Activated naive CD8-positive, alpha-beta T cell treated with anti-CD3 and anti-CD28 coated beads, Interleukin-2, amount 10 ng/mL, durations not matched to agents 7 days and 5 days (primary cell): ENCODE measurements around the gene SFPQ. TPM values are rescaled to one million over a fixed set of nuclear protein-coding genes. Genes with fewer than 3 reads are reported as not detected.

Experiments
- ATAC-seq: fragments of 150-1000 bp; cut with Tn5 transposase; one replicate; pipeline ENCODE4 v1.10.0; 2021; ENCODE audit warnings: low read depth, moderate library complexity
- POLR2A ChIA-PET: fragments of 350-600 bp; sonication (Branson Sonifier 250); formaldehyde crosslinking; loops from one replicate; lab custom pipeline; 2021; ENCODE audit warnings: antibody characterized with exemption; lab: Charles Lee
- DNase-seq: peaks from one replicate; pipeline ENCODE4 v3.0.0; 2021
- H3K27ac Mint-ChIP-seq: one replicate; pipeline ENCODE4 v1.8.0; 2022; ENCODE audit warnings: mild to moderate bottlenecking, mixed read lengths
- H3K27me3 Mint-ChIP-seq: one replicate; pipeline ENCODE4 v1.8.0; 2022; ENCODE audit warnings: mild to moderate bottlenecking, moderate library complexity, mixed read lengths
- H3K36me3 Mint-ChIP-seq: one replicate; pipeline ENCODE4 v1.8.0; 2021; ENCODE audit warnings: mild to moderate bottlenecking, mixed read lengths
- H3K4me1 Mint-ChIP-seq: one replicate; pipeline ENCODE4 v1.8.0; 2021; ENCODE audit warnings: mixed read lengths
- H3K4me3 Mint-ChIP-seq: one replicate; pipeline ENCODE4 v1.8.0; 2022; ENCODE audit warnings: mild to moderate bottlenecking, moderate library complexity, mixed read lengths
- H3K9me3 Mint-ChIP-seq: one replicate; pipeline ENCODE4 v1.8.0; 2021; ENCODE audit warnings: mixed read lengths
- total RNA-seq, 2 experiments: library from RNA; stranded (reverse); gene quantifications; one replicate each; pipeline ENCODE4 v1.2.3, GENCODE V29; 2021

The SFPQ gene
- total RNA-seq, 2 experiments from 2014 or later, result 338 to 348 TPM

DNA sequence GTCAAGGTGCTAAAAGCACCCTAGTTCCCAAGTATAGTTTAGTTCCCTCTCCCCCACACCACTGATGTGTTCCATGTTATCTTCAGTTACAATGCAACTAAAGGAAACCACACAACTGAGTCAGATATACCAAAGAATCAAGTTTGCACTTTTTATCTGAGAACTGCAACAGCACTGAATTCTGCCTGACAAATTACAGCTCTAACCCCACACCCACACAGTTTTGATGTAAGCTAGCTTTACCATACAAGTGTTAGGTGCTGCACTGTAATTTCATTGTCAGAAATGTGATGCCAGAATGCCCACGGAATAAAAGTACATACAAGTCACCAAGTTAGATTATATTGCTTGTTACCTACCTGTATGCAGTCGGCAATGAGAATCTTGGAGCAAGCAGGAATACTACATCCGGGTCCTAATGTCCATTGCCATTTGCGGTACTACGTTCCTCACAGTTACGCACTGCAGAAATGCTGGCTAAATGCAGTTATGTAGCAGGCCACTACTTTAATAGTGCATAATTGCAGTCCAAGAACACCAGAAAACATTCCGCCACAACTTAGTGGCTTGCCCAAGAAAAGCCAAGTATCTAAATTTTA, 12.1 kb downstream of the SFPQ start:
- Mint-ChIP-seq H3K36me3 (peaks cover 56% of the 10 kb centered on the region), H3K27ac (no peak overlapping the region), H3K27me3 (no peaks in the 10 kb centered on the region), H3K4me3 (no peak overlapping the region), H3K9me3 (no peaks in the 10 kb centered on the region), H3K4me1 (peaks cover 47% of the 10 kb centered on the region)
- POLR2A ChIA-PET, result interaction anchor here (0.8 to 1.8 kb wide), 3 partner anchors 8 to 196 kb away, joined by 3 to 9 read pairs (median 3); partner anchors contain the start of genes SFPQ and TMEM35B
- no peak for DNase-seq
- ATAC-seq, result peak; percentile 17

DNA sequence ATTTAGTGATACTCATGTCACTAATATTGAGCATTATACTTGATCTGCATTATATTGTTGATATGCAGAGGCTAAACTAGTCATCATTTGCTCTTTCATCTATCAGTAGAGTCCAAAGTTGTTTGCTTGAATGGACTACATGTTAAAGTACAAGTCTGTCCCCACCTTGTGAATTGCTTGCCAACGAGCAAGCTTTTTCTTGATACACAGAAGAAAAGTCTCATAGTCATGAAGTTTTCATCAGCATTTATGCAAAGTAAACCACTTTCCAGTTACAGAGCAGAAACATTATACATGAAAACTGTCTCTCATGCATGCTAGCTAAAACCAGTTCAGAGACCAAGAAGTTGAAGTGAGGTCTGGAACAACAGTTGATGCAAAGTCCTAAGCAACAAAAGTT, 13.0 kb downstream of the SFPQ start:
- no peak for DNase-seq
- peaks cover 40% of the 10 kb centered on the region for H3K4me1 Mint-ChIP-seq
- peak overlapping the region; percentile 6 for H3K4me3 Mint-ChIP-seq
- POLR2A ChIA-PET, result interaction anchor here (0.8 to 1.8 kb wide), 3 partner anchors 9 to 195 kb away, joined by 3 to 9 read pairs (median 3); partner anchors contain the start of genes SFPQ and TMEM35B
- H3K36me3 Mint-ChIP-seq, result peaks cover 54% of the 10 kb centered on the region
- H3K9me3 Mint-ChIP-seq, result no peaks in the 10 kb centered on the region
- H3K27me3 Mint-ChIP-seq, result no peaks in the 10 kb centered on the region
- H3K27ac Mint-ChIP-seq, result peak overlapping the region; percentile 5
- ATAC-seq, result no peak

DNA sequence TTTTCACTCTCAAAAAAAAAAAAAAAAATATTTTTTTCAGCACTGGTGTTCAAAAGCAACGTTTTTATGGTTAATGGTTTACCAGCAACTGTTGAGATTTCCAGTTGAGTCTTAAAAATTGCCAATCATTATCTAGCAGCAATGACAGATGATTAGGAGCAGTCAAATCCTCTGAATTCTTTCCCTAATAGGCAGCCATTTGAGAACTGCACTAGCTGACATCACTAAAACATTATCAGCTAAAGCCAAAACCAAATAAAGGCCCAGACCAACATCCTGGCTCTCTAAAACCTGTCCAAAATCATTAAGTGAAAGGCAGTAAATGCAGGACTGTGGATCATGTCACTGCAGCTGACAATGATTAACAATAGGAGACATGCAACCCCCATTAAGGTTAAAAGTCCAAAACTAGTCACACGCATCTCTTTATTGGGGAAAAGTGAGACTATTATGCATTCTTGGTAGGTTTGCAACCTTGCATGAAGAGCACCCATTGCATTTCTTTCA, 14.0 kb downstream of the SFPQ start:
- Mint-ChIP-seq H3K36me3 (peaks cover 48% of the 10 kb centered on the region), H3K4me1 (peaks cover 32% of the 10 kb centered on the region), H3K9me3 (no peaks in the 10 kb centered on the region), H3K27ac (no peak overlapping the region), H3K4me3 (no peak overlapping the region), H3K27me3 (no peaks in the 10 kb centered on the region)
- POLR2A ChIA-PET, result interaction anchor here (0.7 to 1.8 kb wide), 2 partner anchors 10 to 188 kb away, joined by 4 to 9 read pairs; no protein-coding TSS in a partner anchor
- no peak for DNase-seq
- ATAC-seq, result no peak

DNA sequence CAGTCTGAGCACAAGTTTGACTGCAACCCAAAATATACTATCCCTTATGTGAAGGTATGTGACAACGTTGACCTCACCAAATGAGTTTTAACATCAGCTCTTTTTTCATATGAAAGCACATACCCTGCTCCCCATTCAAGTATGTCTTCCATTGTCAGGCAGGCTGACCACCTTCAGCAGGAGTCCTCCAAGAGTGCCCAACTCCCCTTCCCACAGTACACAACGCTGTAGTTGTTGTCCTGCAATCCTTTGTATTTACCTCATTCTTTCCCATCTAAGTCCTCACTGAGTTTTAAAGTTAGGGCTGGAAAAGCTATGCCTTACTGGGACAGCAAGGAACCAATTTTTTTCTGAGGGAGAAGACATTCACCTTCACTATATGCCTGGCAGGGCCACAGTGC, 14.7 kb downstream of the SFPQ start:
- no peaks in the 10 kb centered on the region for H3K27me3 Mint-ChIP-seq
- H3K4me1 Mint-ChIP-seq, result peaks cover 29% of the 10 kb centered on the region

DNA sequence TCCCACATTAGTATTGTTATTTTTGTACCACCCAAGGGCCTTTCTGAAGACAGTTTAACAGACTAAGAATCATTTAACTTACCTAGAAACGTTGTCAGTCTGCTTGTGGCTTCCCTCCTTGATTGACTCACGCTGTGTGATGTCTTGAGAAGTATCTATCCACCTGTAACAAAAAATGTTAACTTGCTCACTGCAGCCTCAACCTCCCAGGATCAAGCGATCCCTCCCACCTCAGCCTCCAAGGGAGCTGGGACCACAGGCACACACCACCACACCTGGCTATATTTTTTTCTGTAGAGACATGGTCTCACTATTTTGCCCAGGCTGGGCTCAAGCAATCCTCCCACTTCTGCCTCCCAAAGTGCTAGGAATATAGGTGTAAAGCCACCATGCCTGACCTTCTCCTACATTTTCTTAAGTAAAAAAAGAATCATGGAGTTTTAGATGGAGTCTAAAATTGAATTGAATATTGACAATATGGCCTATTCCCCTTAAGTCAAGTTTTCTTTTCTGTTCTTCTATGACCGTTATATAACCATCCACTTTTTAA, 15.6 kb downstream of the SFPQ start:
- DNase-seq (no peak), ATAC-seq (peak; percentile 16)
- no peaks in the 10 kb centered on the region for H3K27me3 Mint-ChIP-seq
- no peak overlapping the region for H3K27ac Mint-ChIP-seq
- H3K36me3 Mint-ChIP-seq, result peaks cover 40% of the 10 kb centered on the region
- no peaks in the 10 kb centered on the region for H3K9me3 Mint-ChIP-seq
- peaks cover 27% of the 10 kb centered on the region for H3K4me1 Mint-ChIP-seq
- POLR2A ChIA-PET, result no interaction called here
- H3K4me3 Mint-ChIP-seq, result no peak overlapping the region

More for the DNA sequence above, 14.7 kb downstream of the SFPQ start:
- no peaks in the 10 kb centered on the region for H3K9me3 Mint-ChIP-seq
- DNase-seq (no peak), ATAC-seq (no peak)
- no peak overlapping the region for H3K4me3 Mint-ChIP-seq
- H3K36me3 Mint-ChIP-seq, result peaks cover 44% of the 10 kb centered on the region
- POLR2A ChIA-PET, result no interaction called here
- no peak overlapping the region for H3K27ac Mint-ChIP-seq

DNA sequence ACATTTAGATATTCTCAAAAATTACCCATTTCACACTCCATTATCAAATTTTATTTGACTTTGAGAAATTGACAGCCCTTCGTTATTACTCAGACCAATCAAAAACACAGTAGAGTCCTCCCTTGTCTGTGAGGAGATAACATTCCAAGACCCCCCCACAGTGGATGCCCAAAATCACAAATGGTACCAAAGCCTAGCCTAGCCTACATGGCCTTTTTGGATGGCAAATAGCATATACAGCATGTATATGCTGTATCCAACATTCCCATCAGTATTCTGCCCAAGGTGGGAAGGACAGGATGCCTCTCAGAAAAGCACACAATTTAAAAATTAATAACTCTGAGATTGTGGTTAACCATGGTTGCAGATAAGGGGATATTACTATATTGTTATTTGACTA, 17.3 kb downstream of the SFPQ start:
- H3K36me3 Mint-ChIP-seq, result peaks cover 29% of the 10 kb centered on the region

DNA sequence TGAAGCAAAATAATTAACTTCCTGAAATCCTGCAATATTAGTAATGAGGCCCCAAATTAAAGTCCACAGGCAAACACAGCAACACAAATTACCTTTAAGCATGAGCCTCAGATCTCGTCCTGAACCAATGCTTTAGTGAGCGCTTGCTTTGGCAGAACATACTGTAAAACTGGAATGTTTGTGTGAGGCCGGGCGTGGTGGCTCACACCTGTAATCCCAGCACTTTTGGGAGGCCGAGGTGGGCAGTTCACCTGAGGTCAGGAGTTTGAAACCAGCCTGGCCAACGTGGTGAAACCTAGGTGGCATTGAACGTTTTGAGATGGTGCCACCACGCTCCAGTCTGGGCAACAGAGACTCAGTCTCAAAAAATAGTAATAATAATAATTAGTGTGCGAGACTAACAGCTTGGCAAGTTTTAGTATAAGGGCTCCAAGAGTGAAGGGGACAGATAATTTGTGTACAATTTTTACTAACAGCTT, 17.8 kb downstream of the SFPQ start:
- DNase-seq, result no peak
- H3K27ac Mint-ChIP-seq, result no peak overlapping the region
- H3K27me3 Mint-ChIP-seq, result no peaks in the 10 kb centered on the region
- ATAC-seq, result no peak
- peaks cover 12% of the 10 kb centered on the region for H3K4me1 Mint-ChIP-seq
- peaks cover 25% of the 10 kb centered on the region for H3K36me3 Mint-ChIP-seq
- POLR2A ChIA-PET, result interaction anchor here (1.1 kb wide), 1 partner anchor 18 kb away, joined by 4 read pairs; the partner anchor contains the start of gene SFPQ
- no peaks in the 10 kb centered on the region for H3K9me3 Mint-ChIP-seq
- no peak overlapping the region for H3K4me3 Mint-ChIP-seq

More for the DNA sequence above, 17.3 kb downstream of the SFPQ start:
- DNase-seq (no peak), ATAC-seq (no peak)
- Mint-ChIP-seq H3K27me3 (no peaks in the 10 kb centered on the region), H3K9me3 (no peaks in the 10 kb centered on the region), H3K4me1 (peaks cover 13% of the 10 kb centered on the region), H3K27ac (no peak overlapping the region), H3K4me3 (no peak overlapping the region)
- POLR2A ChIA-PET, result interaction anchor here (1.1 kb wide), 1 partner anchor 17 kb away, joined by 4 read pairs; the partner anchor contains the start of gene SFPQ

DNA sequence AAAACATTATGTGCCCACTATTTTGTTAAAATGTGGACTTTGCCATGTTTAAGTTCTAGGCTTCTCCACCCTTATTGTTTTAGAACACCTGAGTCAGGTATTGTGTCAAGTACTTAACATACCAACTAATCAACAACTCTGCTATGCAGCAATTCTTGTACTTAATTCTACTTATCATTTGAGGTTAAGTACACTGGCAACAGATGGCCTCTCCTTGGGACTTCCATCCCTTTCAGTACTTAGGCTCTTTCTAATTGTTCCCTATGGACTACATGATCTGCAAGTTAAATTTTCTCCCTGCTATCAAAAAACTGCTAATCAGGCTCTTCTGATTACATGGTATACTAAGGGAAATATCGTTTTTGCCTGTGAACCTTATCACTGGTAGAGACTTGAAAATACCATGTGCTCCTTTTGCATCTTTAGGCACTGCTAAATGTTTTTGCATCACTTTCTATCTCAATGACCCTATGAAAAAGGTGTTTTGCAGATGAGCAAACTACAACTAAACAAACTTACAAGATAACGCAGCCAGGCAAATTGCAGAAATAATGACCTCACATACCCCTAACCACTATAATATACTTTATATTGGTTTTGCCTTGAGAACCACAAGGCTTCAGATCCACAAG, 18.9 kb downstream of the SFPQ start:
- no peak for ATAC-seq
- peaks cover 22% of the 10 kb centered on the region for H3K36me3 Mint-ChIP-seq
- no peak overlapping the region for H3K27ac Mint-ChIP-seq
- no peak overlapping the region for H3K4me3 Mint-ChIP-seq
- POLR2A ChIA-PET, result no interaction called here
- H3K27me3 Mint-ChIP-seq, result no peaks in the 10 kb centered on the region
- DNase-seq, result no peak
- H3K4me1 Mint-ChIP-seq, result peaks cover 9% of the 10 kb centered on the region
- no peaks in the 10 kb centered on the region for H3K9me3 Mint-ChIP-seq

DNA sequence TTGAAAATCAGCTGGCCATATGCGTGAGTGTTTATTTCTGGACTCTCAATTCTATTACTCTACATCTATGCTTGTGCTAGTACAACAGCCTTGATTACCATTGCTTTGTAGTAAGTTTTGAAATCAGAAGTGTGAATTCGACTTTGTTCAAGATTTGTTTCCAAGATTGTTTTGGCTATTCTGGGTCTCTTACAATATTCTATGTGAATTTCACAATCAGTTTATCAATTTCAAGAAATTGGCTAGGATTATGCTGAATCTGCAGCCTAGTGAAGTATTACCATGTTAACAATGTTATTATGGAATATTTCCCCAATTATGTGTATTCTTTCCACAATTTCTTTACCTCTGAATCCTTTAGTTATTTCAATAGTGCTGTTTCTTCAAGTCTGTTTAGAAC, 19.5 kb downstream of the SFPQ start:
- POLR2A ChIA-PET, result no interaction called here
- ATAC-seq, result no peak
- Mint-ChIP-seq H3K9me3 (no peaks in the 10 kb centered on the region), H3K4me3 (no peak overlapping the region), H3K27me3 (no peaks in the 10 kb centered on the region), H3K4me1 (peaks cover 9% of the 10 kb centered on the region), H3K27ac (no peak overlapping the region), H3K36me3 (peaks cover 22% of the 10 kb centered on the region)
- DNase-seq, result no peak

DNA sequence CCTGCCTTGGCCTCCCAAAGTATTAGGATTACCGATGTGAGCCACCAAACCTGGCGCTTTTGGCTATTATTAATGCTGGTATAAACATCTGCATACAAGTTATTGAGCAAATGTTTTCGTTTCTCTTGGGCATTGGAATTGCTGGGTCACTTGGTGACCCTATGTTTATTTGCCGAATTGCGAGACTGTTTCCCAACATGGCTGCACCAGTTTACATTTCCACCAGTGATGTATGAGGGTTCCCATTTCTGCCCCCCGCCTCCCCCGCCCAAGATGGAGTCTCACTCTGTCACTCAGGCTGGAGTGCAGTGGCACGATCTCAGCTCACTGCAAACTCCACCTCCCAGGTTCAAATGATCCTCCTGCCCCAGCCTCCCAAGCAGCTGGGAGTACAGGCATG, 20.9 kb downstream of the SFPQ start:
- Mint-ChIP-seq H3K27ac (no peak overlapping the region), H3K9me3 (no peaks in the 10 kb centered on the region), H3K4me3 (no peak overlapping the region), H3K36me3 (peaks cover 13% of the 10 kb centered on the region), H3K27me3 (no peaks in the 10 kb centered on the region), H3K4me1 (peaks cover 5% of the 10 kb centered on the region)
- POLR2A ChIA-PET, result interaction anchor here (0.8 kb wide), 1 partner anchor 14 kb away, joined by 3 read pairs; no protein-coding TSS in a partner anchor
- no peak for DNase-seq
- ATAC-seq, result no peak

DNA sequence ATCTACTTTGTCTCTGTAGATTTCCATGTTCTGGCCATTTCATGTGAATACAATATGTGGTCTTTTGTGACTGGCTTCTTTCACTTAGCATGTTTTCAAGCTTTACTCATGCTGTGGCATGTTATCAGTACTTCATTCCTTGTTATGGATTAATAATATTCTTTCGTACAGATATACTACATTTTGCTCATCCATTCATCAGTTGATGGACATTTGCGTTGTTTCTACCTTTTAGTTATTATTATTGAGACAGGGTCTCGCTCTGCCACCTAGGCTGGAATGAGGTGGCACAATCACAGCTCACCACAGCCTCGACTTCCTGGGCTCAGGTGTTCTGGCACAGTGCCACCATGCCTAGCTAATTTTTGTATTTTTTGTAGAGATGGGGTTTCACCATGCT, 21.4 kb downstream of the SFPQ start:
- no peak overlapping the region for H3K4me3 Mint-ChIP-seq
- H3K27me3 Mint-ChIP-seq, result no peaks in the 10 kb centered on the region
- POLR2A ChIA-PET, result interaction anchor here (0.8 kb wide), 1 partner anchor 14 kb away, joined by 3 read pairs; no protein-coding TSS in a partner anchor
- H3K36me3 Mint-ChIP-seq, result peaks cover 12% of the 10 kb centered on the region
- ATAC-seq, result no peak
- no peaks in the 10 kb centered on the region for H3K9me3 Mint-ChIP-seq
- peaks cover 5% of the 10 kb centered on the region for H3K4me1 Mint-ChIP-seq
- no peak for DNase-seq
- H3K27ac Mint-ChIP-seq, result no peak overlapping the region

DNA sequence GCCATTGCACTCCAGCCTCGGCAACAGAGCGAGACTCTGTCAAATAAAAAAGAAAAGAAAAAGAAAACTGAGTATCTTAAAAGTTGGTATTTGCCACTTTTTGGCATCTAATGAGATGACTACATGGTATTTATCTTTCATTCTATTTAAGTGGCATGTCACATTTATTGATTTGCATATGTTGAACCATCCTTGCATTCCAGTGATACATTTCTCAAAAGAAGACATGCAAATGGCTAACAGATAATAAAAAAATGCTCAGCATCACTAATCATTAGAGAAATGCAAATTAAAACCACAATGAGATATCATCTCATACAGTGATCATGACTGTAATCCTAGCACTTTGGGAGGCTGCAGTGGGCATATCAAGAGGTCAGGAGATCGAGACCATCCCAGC, 28.1 kb downstream of the SFPQ start:
- POLR2A ChIA-PET, result no interaction called here
- H3K4me1 Mint-ChIP-seq, result peaks cover 4% of the 10 kb centered on the region
- H3K27ac Mint-ChIP-seq, result no peak overlapping the region
- H3K36me3 Mint-ChIP-seq, result peaks cover 8% of the 10 kb centered on the region
- DNase-seq (no peak), ATAC-seq (no peak)
- peaks cover 3% of the 10 kb centered on the region for H3K9me3 Mint-ChIP-seq
- no peaks in the 10 kb centered on the region for H3K27me3 Mint-ChIP-seq
- H3K4me3 Mint-ChIP-seq, result no peak overlapping the region

DNA sequence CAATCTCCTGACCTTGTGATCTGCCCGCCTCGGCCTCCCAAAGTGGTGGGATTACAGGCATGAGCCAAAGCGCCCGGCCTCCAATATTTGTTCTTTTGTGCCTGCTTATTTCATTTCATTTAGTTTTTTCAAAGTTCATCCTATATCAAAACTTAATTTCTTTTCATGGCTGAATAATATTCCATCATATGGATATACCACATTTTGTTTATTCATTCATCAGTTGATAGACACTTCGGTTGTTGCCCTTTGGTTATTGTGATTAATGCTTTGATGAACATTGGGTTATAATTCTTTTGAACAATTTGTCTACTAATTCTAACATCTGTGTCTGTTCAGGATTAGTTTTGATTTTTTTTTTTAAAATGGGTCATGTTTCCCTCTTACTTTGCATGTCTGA, 41.7 kb downstream of the SFPQ start:
- Mint-ChIP-seq H3K4me1 (peaks cover 2% of the 10 kb centered on the region), H3K27me3 (no peaks in the 10 kb centered on the region), H3K9me3 (no peaks in the 10 kb centered on the region), H3K36me3 (no peaks in the 10 kb centered on the region), H3K27ac (no peak overlapping the region), H3K4me3 (no peak overlapping the region)
- DNase-seq (no peak), ATAC-seq (no peak)
- POLR2A ChIA-PET, result no interaction called here
